HEK293T (cell line): ENCODE data around the gene SPOPL.

ENCODE experiments used
- ELF4 ChIP-seq: fragments of 450-650 bp; IDR thresholded peaks from 2 replicates; pipeline ENCODE4 v1.6.1; 2017; ENCODE audit warnings: antibody characterized with exemption
- FOXA1 ChIP-seq: fragments of 450-650 bp; IDR thresholded peaks from 2 replicates; pipeline ENCODE4 v1.6.1; 2016; ENCODE audit warnings: mild to moderate bottlenecking
- FOXK2 ChIP-seq: fragments of 450-650 bp; IDR thresholded peaks from 2 replicates; pipeline ENCODE4 v1.6.1; 2016; ENCODE audit warnings: mild to moderate bottlenecking
- LEF1 ChIP-seq: fragments of 450-650 bp; IDR thresholded peaks from 2 replicates; pipeline ENCODE4 v1.6.1; 2017; ENCODE audit warnings: mild to moderate bottlenecking, borderline replicate concordance
- SUZ12 ChIP-seq: fragments of 450-650 bp; IDR thresholded peaks from 2 replicates; pipeline ENCODE4 v1.6.1; 2016; ENCODE audit warnings: mild to moderate bottlenecking
- TARDBP ChIP-seq: fragments of 450-650 bp; IDR thresholded peaks from 2 replicates; pipeline ENCODE4 v1.6.1; 2016

DNA sequence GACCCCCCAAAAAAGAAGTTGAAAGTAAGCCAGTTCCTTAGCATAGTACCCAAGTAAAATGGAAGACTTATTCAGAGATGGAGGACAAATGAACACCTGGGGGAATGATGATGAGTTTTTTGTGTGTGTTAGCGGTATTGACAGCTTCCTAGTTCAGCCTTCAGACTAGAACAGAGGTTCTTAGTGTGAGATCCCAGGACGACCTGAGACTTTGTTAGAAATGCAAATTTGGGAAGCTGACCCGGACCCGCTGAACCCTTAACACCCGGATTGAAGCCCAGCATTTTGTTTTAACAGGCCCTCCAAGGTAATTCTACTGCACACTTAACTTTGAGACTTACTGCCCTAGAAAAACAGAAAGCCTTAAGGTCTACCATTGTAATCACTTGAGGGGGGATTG lies 20.3 kb downstream of the SPOPL start:
- TF ChIP-seq FOXK2 (no peak), TARDBP (no peak), SUZ12 (no peak), ELF4 (no peak), LEF1 (no peak), FOXA1 (no peak)
